Left cardiac atrium (tissue), 4 donors: Measurements from ENCODE around the gene NFE2. TPM values are rescaled to one million over a fixed set of nuclear protein-coding genes. Genes with fewer than 3 reads are reported as not detected.
A peak's percentile ranks its signal among the peaks of the same experiment; 100 is the strongest.
"Not testable (repeated sequence)": the region's sequence is repeated elsewhere in the genome, so short reads cannot be mapped to it uniquely, and the experiment has no call there.

Source experiments
- ATAC-seq, 2 donors: fragments of 200-7000 bp; cut with Tn5 transposase; one replicate each; pipeline ENCODE4 v1.9.1; 2020; ENCODE audit warnings: mild to moderate bottlenecking in 2 of 2, moderate library complexity in 2 of 2
- DNase-seq: peaks from one replicate; pipeline ENCODE4 v3.0.0-alpha.2; 2020
- intact Hi-C, 2 donors: fragments of 100-400 bp; cut with DNase I; formaldehyde crosslinking; loops; one replicate each; pipeline versions ENCODE4 v1.14.1 to v1.15.1; 2022 to 2023
- long read RNA-seq: library from polyadenylated mRNA; unstranded; transcript quantifications from one replicate; pipeline ENCODE4 v2.0.0, GENCODE V29; 2021
- total RNA-seq, 2 donors: library from RNA; stranded (reverse); fragmentation: NEBNext Ultra II Directional; extraction: Animal tissue kit (Norgen Biotek cat#: 25700); gene quantifications; one replicate each; pipeline ENCODE4 v1.2.1, GENCODE V29; 2021
- donor health status: DM: no; HTN: yes; CAD: no.
- donor health status: DM: no; HTN: yes; CAD: no; lungs with severe emphysema.
- donor health status: DM: yes; HTN: yes; CAD: no.
- donor health status: Dilated cardiomyopathy.

The NFE2 gene
- 1 to 10 TPM; 1.0 to 1.6 TPM for total RNA-seq
- long read RNA-seq: 0 reads

- intact Hi-C loops: no loop called here
- ATAC-seq (peak; percentile 69 to 90), DNase-seq (peak; percentile 56)
Observed at GRCh38 chr12:54300732-54301427, at the start of gene NFE2. TSS of gene NFE2 (minus strand) at chr12:54301015. CDS start at chr12:54295248, 5,767 bp downstream.

- DNase-seq: no peak
- ATAC-seq: no peak
- intact Hi-C loops: no loop called here
Observed at GRCh38 chr12:54349679-54350078, 48.9 kb upstream of the NFE2 start.

- intact Hi-C loops: no loop called here
- ATAC-seq (no peak), DNase-seq (no peak)
Observed at GRCh38 chr12:54349036-54349435, 48.2 kb upstream of the NFE2 start.

GRCh38 chr12:54341378-54342300, 40.8 kb upstream of the NFE2 start:
- ATAC-seq (no peak), DNase-seq (no peak)
- intact Hi-C loops: no loop called here

- intact Hi-C loops: no loop called here
- DNase-seq (no peak), ATAC-seq (no peak)
Observed at GRCh38 chr12:54340846-54341245, 40.0 kb upstream of the NFE2 start.

- intact Hi-C loops: no loop called here
- DNase-seq: no peak
- no peak for ATAC-seq
Observed at GRCh38 chr12:54338698-54339296, 38.0 kb upstream of the NFE2 start.

GRCh38 chr12:54337854-54338650, 37.2 kb upstream of the NFE2 start:
- DNase-seq: no peak
- peak in 1 of 2 donors; percentile 56 for ATAC-seq
- intact Hi-C loops: no loop called here

GRCh38 chr12:54337280-54337842, 36.5 kb upstream of the NFE2 start:
- intact Hi-C loops: no loop called here
- DNase-seq: no peak
- peak; percentile 59 to 76 for ATAC-seq

- DNase-seq (no peak), ATAC-seq (no peak)
- intact Hi-C loops: no loop called here
Observed at GRCh38 chr12:54333420-54334034, 32.7 kb upstream of the NFE2 start.

- intact Hi-C loops: no loop called here
- no peak for ATAC-seq
- DNase-seq: no peak
Observed at GRCh38 chr12:54331461-54331860, 30.6 kb upstream of the NFE2 start.

- intact Hi-C loops: no loop called here
- DNase-seq: no peak
- no peak for ATAC-seq
Observed at GRCh38 chr12:54330442-54330841, 29.6 kb upstream of the NFE2 start.

- intact Hi-C loops: no loop called here
- ATAC-seq (no peak), DNase-seq (no peak)
Observed at GRCh38 chr12:54329759-54330158, 28.9 kb upstream of the NFE2 start.

GRCh38 chr12:54328595-54329337, 28.0 kb upstream of the NFE2 start:
- intact Hi-C loops: no loop called here
- DNase-seq (no peak), ATAC-seq (no peak)

GRCh38 chr12:54325442-54326109, 24.8 kb upstream of the NFE2 start:
- ATAC-seq, DNase-seq, intact Hi-C loops: not testable (repeated sequence)

- intact Hi-C loops: loop anchor here in 1 of 2 donors (1.0 kb wide), 1 partner anchor 105 kb away; no protein-coding TSS in a partner anchor
- DNase-seq (peak; percentile 94), ATAC-seq (peak; percentile 98 to 99)
Observed at GRCh38 chr12:54324617-54325441, 24.0 kb upstream of the NFE2 start, which contains the start of gene COPZ1. TSS of gene COPZ1 (plus strand) at chr12:54325131. CDS start at chr12:54325164, 33 bp downstream.

GRCh38 chr12:54321363-54321762, 20.5 kb upstream of the NFE2 start:
- ATAC-seq (no peak), DNase-seq (no peak)
- intact Hi-C loops: no loop called here
